HEK293 (cell line): ENCODE results near the gene RUFY4.

Source experiments
- ZNF362 ChIP-seq: fragments of 450-650 bp; formaldehyde crosslinking; IDR thresholded peaks from 2 replicates; pipeline ENCODE4 v1.5.1; 2016; ENCODE audit warnings: missing biosample characterization, missing genetic modification characterization
- ZNF473 ChIP-seq: fragments of 450-650 bp; formaldehyde crosslinking; IDR thresholded peaks from 2 replicates; pipeline ENCODE4 v1.5.1; 2017; ENCODE audit warnings: missing biosample characterization, missing genetic modification characterization
- ZNF561 ChIP-seq: fragments of 450-650 bp; IDR thresholded peaks from 2 replicates; pipeline ENCODE4 v1.5.1; 2018; ENCODE audit warnings: missing biosample characterization, missing genetic modification characterization, borderline replicate concordance
- TF ChIP-seq, protein P1 (sequence below): fragments of 450-650 bp; formaldehyde crosslinking; IDR thresholded peaks from 2 replicates; pipeline ENCODE4 v1.5.1; 2017; ENCODE audit warnings: missing biosample characterization, missing genetic modification characterization

- TF ChIP-seq, protein P1, sequence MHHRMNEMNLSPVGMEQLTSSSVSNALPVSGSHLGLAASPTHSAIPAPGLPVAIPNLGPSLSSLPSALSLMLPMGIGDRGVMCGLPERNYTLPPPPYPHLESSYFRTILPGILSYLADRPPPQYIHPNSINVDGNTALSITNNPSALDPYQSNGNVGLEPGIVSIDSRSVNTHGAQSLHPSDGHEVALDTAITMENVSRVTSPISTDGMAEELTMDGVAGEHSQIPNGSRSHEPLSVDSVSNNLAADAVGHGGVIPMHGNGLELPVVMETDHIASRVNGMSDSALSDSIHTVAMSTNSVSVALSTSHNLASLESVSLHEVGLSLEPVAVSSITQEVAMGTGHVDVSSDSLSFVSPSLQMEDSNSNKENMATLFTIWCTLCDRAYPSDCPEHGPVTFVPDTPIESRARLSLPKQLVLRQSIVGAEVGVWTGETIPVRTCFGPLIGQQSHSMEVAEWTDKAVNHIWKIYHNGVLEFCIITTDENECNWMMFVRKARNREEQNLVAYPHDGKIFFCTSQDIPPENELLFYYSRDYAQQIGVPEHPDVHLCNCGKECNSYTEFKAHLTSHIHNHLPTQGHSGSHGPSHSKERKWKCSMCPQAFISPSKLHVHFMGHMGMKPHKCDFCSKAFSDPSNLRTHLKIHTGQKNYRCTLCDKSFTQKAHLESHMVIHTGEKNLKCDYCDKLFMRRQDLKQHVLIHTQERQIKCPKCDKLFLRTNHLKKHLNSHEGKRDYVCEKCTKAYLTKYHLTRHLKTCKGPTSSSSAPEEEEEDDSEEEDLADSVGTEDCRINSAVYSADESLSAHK (tag by site-specific recombination): no peak
- TF ChIP-seq ZNF561: no peak
- TF ChIP-seq ZNF473 (tag by site-specific recombination): no peak
- TF ChIP-seq ZNF362 (tag by site-specific recombination): no peak
Observed at GRCh38 chr2:218130377-218130776, 61.3 kb downstream of the RUFY4 start.
